GM19240 (cell line): ENCODE measurements around the gene MRC2.

Source experiments
- DNase-seq: peaks from one replicate; pipeline ENCODE4 v3.0.0; 2011; ENCODE audit warnings: low spot score; ENCODE audit not compliant: insufficient read length

Gene MRC2

GRCh38 chr17:62631086-62631935 is 3.8 kb downstream of the MRC2 start:
- no peak for DNase-seq

GRCh38 chr17:62631936-62632924 is 4.8 kb downstream of the MRC2 start:
- no peak for DNase-seq

GRCh38 chr17:62637809-62638208 is 10.3 kb downstream of the MRC2 start:
- DNase-seq = no peak

GRCh38 chr17:62641153-62641552 is 13.7 kb downstream of the MRC2 start:
- no peak for DNase-seq

GRCh38 chr17:62641951-62642350 is 14.5 kb downstream of the MRC2 start:
- no peak for DNase-seq

GRCh38 chr17:62643496-62643895 is 16.0 kb downstream of the MRC2 start:
- DNase-seq = no peak

GRCh38 chr17:62644487-62645173 is 17.2 kb downstream of the MRC2 start:
- no peak for DNase-seq

- no peak for DNase-seq
Observed at GRCh38 chr17:62648251-62648955, 20.9 kb downstream of the MRC2 start.

GRCh38 chr17:62648956-62649294 is 21.5 kb downstream of the MRC2 start:
- no peak for DNase-seq

GRCh38 chr17:62649570-62649969 is 22.1 kb downstream of the MRC2 start:
- DNase-seq = no peak

GRCh38 chr17:62650587-62650986 is 23.1 kb downstream of the MRC2 start:
- DNase-seq = no peak

GRCh38 chr17:62652251-62653001 is 25.0 kb downstream of the MRC2 start:
- no peak for DNase-seq

- peak; percentile 53 for DNase-seq
Observed at GRCh38 chr17:62653002-62653825, 25.7 kb downstream of the MRC2 start.

GRCh38 chr17:62653826-62654761 is 26.6 kb downstream of the MRC2 start:
- DNase-seq = no peak

- DNase-seq = no peak
Observed at GRCh38 chr17:62655656-62656055, 28.2 kb downstream of the MRC2 start.

- no peak for DNase-seq
Observed at GRCh38 chr17:62656446-62656845, 29.0 kb downstream of the MRC2 start.

- no peak for DNase-seq
Observed at GRCh38 chr17:62657145-62657665, 29.7 kb downstream of the MRC2 start.

- DNase-seq = no peak
Observed at GRCh38 chr17:62657690-62658089, 30.2 kb downstream of the MRC2 start.
